Inflammatory macrophage treated with lipopolysaccharide for 1 hour (primary cell): ENCODE data around the gene FBXO8.

ENCODE experiments used
- DNase-seq, 2 donors: peaks; one replicate each; pipeline ENCODE4 v3.0.0-alpha.2; 2020 to 2022

The FBXO8 gene

GRCh38 chr4:174241162-174241561 lies 42.3 kb downstream of the FBXO8 start:
- DNase-seq = no peak

- no peak for DNase-seq
Observed at GRCh38 chr4:174236359-174236758, 47.1 kb downstream of the FBXO8 start.

- DNase-seq = no peak
Observed at GRCh38 chr4:174230680-174231079, 52.8 kb downstream of the FBXO8 start.

- DNase-seq = no peak
Observed at GRCh38 chr4:174230148-174230547, 53.3 kb downstream of the FBXO8 start.

- DNase-seq = no peak
Observed at GRCh38 chr4:174228988-174229387, 54.5 kb downstream of the FBXO8 start.

- DNase-seq = no peak
Observed at GRCh38 chr4:174225349-174226049, 58.0 kb downstream of the FBXO8 start.

GRCh38 chr4:174224550-174224949 lies 58.9 kb downstream of the FBXO8 start:
- DNase-seq = no peak

GRCh38 chr4:174222266-174222872 lies 61.1 kb downstream of the FBXO8 start:
- peak in 1 of 2 donors; percentile 27 for DNase-seq

- no peak for DNase-seq
Observed at GRCh38 chr4:174218127-174218790, 65.2 kb downstream of the FBXO8 start.

- no peak for DNase-seq
Observed at GRCh38 chr4:174217273-174218126, 66.0 kb downstream of the FBXO8 start.

GRCh38 chr4:174216799-174217272 lies 66.6 kb downstream of the FBXO8 start:
- no peak for DNase-seq

GRCh38 chr4:174215961-174216680 lies 67.3 kb downstream of the FBXO8 start:
- no peak for DNase-seq

- DNase-seq = no peak
Observed at GRCh38 chr4:174215057-174215456, 68.4 kb downstream of the FBXO8 start.

GRCh38 chr4:174214101-174214878 lies 69.2 kb downstream of the FBXO8 start:
- DNase-seq = no peak

- DNase-seq = no peak
Observed at GRCh38 chr4:174213731-174214100, 69.8 kb downstream of the FBXO8 start.

- DNase-seq = no peak
Observed at GRCh38 chr4:174212061-174212460, 71.4 kb downstream of the FBXO8 start.

- DNase-seq = no peak
Observed at GRCh38 chr4:174211622-174212044, 71.8 kb downstream of the FBXO8 start.

- DNase-seq = peak in 1 of 2 donors; percentile 23
Observed at GRCh38 chr4:174210952-174211490, 72.4 kb downstream of the FBXO8 start.

- DNase-seq = no peak
Observed at GRCh38 chr4:174210354-174210753, 73.1 kb downstream of the FBXO8 start.

GRCh38 chr4:174209341-174209740 lies 74.1 kb downstream of the FBXO8 start:
- DNase-seq = no peak

- no peak for DNase-seq
Observed at GRCh38 chr4:174207367-174207766, 76.1 kb downstream of the FBXO8 start.
